HepG2 (cell line): ENCODE data around the gene OR13H1. TPM values are rescaled to one million over a fixed set of nuclear protein-coding genes. Genes with fewer than 3 reads are reported as not detected.

Experiments used
- ATAC-seq: fragments of 200-7000 bp; cut with Tn5 transposase; 3 replicates; pipeline ENCODE4 v1.9.1; 2020; ENCODE audit warnings: mild to moderate bottlenecking, moderate library complexity
- BruUV-seq: library from RNA; stranded (reverse); fragments of 400-500 nt; replicated peaks from 2 replicates; lab custom pipeline; 2021; lab: Mats Ljungman, UMichigan
- CTCF ChIA-PET: fragments of 300-600 bp; formaldehyde crosslinking; extraction: SDS; loops from one replicate; lab custom pipeline; 2021; ENCODE audit warnings: low total read pairs, inconsistent platforms, low intra/inter-chr PET ratio; lab: Yijun Ruan, JAX
- POLR2A ChIA-PET: fragments of 350-600 bp; sonication (Branson Sonifier 250); formaldehyde crosslinking; loops from one replicate; lab custom pipeline; 2020; ENCODE audit warnings: antibody characterized with exemption, inconsistent platforms; lab: Yijun Ruan, JAX
- DNase-seq: peaks from one replicate; pipeline ENCODE4 v3.0.0-alpha.2; 2015; ENCODE audit warnings: low spot score
- FAIRE-seq: peaks from 3 replicates; lab custom pipeline; 2011; peaks lifted over from hg19 to GRCh38; lab: Jason Lieb, UNC
- H2AFZ ChIP-seq: one replicate; pipeline ENCODE4 v1.6.1; 2011; ENCODE audit warnings: low read length, inconsistent platforms
- H3K27ac ChIP-seq: fragments of 300-600 bp; 3 replicates; pipeline ENCODE4 v1.8.0; 2011; ENCODE audit warnings: mixed run types, mild to moderate bottlenecking, mixed read lengths, low read length, inconsistent platforms; ENCODE audit not compliant: insufficient read depth; ENCODE audit errors: extremely low read length
- H3K27me3 ChIP-seq, 2 experiments: fragments of 200-600 bp in 1 of 2; 2 replicates in 1 of 2; 3 replicates in 1 of 2; pipeline versions ENCODE4 v1.6.0 to v1.8.0; 2011; ENCODE audit warnings: low read length in 2 of 2, mild to moderate bottlenecking in 2 of 2, moderate library complexity in 2 of 2, inconsistent platforms in 1 of 2; ENCODE audit not compliant: insufficient read depth in 2 of 2, control insufficient read depth in 1 of 2
- H3K36me3 ChIP-seq, 2 experiments: fragments of 200-600 bp in 1 of 2; replicated peaks in 1 of 2; 2 replicates in 1 of 2; 3 replicates in 1 of 2; pipeline versions ENCODE4 v1.5.1 to v1.8.0; 2011; ENCODE audit warnings: low read length in 2 of 2, inconsistent platforms in 1 of 2; ENCODE audit not compliant: insufficient read depth in 2 of 2, control insufficient read depth in 1 of 2
- H3K4me1 ChIP-seq: 2 replicates; pipeline ENCODE4 v1.5.1; 2012; ENCODE audit warnings: low read length, inconsistent platforms; ENCODE audit not compliant: insufficient read depth
- H3K4me2 ChIP-seq: 2 replicates; pipeline ENCODE4 v1.6.0; 2011; ENCODE audit warnings: low read depth, low read length, inconsistent platforms
- H3K4me3 ChIP-seq, 3 experiments: fragments of 200-600 bp in 1 of 3; sonication (generic), shearing (Covaris generic) in 1 of 3; replicated peaks in 1 of 3; 2 replicates each; pipeline ENCODE4 v1.5.1; 2011 to 2016; ENCODE audit warnings: low read length in 3 of 3, inconsistent platforms in 2 of 3, low read depth in 2 of 3, mild to moderate bottlenecking in 2 of 3, control low read depth in 1 of 3, mixed read lengths in 1 of 3; ENCODE audit not compliant: insufficient read depth in 1 of 3
- H3K79me2 ChIP-seq: one replicate; pipeline ENCODE4 v1.6.1; 2011; ENCODE audit warnings: low read length, inconsistent platforms; ENCODE audit not compliant: insufficient read depth
- H3K9ac ChIP-seq: 2 replicates; pipeline ENCODE4 v1.6.0; 2011; ENCODE audit warnings: mild to moderate bottlenecking, low read depth, low read length, inconsistent platforms; ENCODE audit not compliant: insufficient read depth
- H3K9me3 ChIP-seq: 2 replicates; pipeline ENCODE4 v1.5.1; 2012; ENCODE audit warnings: mild to moderate bottlenecking, low read length
- H4K20me1 ChIP-seq: 2 replicates; pipeline ENCODE4 v1.6.0; 2011; ENCODE audit warnings: inconsistent platforms, mild to moderate bottlenecking, low read length, moderate library complexity; ENCODE audit not compliant: insufficient read depth
- DMAP1 ChIP-seq: IDR thresholded peaks from 2 replicates; pipeline ENCODE4 v1.6.1; 2016
- MEIS1 ChIP-seq: sonication (generic); formaldehyde crosslinking; IDR thresholded peaks from 2 replicates; pipeline ENCODE4 v1.9.0; 2021; ENCODE audit warnings: mild to moderate bottlenecking, missing genetic modification reagents, moderate library complexity, borderline replicate concordance
- THYN1 ChIP-seq: sonication (generic); formaldehyde crosslinking; IDR thresholded peaks from 2 replicates; pipeline ENCODE4 v1.8.1; 2023; ENCODE audit warnings: low read depth, mild to moderate bottlenecking, moderate library complexity, missing genetic modification reagents, borderline replicate concordance
- ZC3H13 ChIP-seq: sonication (generic); formaldehyde crosslinking; IDR thresholded peaks from 2 replicates; pipeline ENCODE4 v1.8.1; 2023; ENCODE audit warnings: mild to moderate bottlenecking, missing genetic modification reagents, moderate library complexity
- ZFX ChIP-seq: sonication (generic); formaldehyde crosslinking; IDR thresholded peaks from 2 replicates; pipeline ENCODE4 v1.4.0; 2020; ENCODE audit warnings: mild to moderate bottlenecking, low read depth, missing genetic modification reagents, moderate library complexity
- ZNF235 ChIP-seq: sonication (generic); formaldehyde crosslinking; IDR thresholded peaks from 2 replicates; pipeline ENCODE4 v1.8.1; 2023; ENCODE audit warnings: mild to moderate bottlenecking, missing genetic modification reagents, borderline replicate concordance
- ZNF512 ChIP-seq: sonication (generic); formaldehyde crosslinking; IDR thresholded peaks from 2 replicates; pipeline ENCODE4 v1.4.0; 2020; ENCODE audit warnings: mild to moderate bottlenecking, missing genetic modification reagents
- ZNF816 ChIP-seq: sonication (generic); formaldehyde crosslinking; IDR thresholded peaks from 2 replicates; pipeline ENCODE4 v1.8.0; 2022; ENCODE audit warnings: missing genetic modification reagents, mild to moderate bottlenecking, borderline replicate concordance
- in situ Hi-C: cut with HindIII; loops from 2 replicates; pipeline ENCODE4 v1.10.0; 2017; ENCODE audit warnings: low pct_unique_long_range_greater_than_20kb; ENCODE audit not compliant: extremely low pct_ligation_motif_present
- intact Hi-C: fragments of 100-400 bp; cut with micrococcal nuclease; formaldehyde crosslinking; loops from one replicate; pipeline ENCODE4 v1.10.0; 2022; ENCODE audit not compliant: unreplicated experiment
- polyA plus RNA-seq, 8 experiments: library from polyadenylated mRNA; depleted of rRNA in 3 of 8; stranded (reverse) in 7 of 8; unstranded in 1 of 8; fragments of >200 nt; fragmentation: Illumina TruSeq in 4 of 8; extraction: Trizol in 4 of 8; gene quantifications; 2 replicates each; pipeline versions ENCODE4 v1.2.1 to v1.2.3, GENCODE V29; 2011 to 2016; ENCODE audit warnings: low read depth in 4 of 8, missing spikeins in 1 of 8, mixed read lengths in 1 of 8; ENCODE audit not compliant: insufficient read depth in 1 of 8
- total RNA-seq, 5 experiments: library from RNA; depleted of rRNA; stranded (reverse); fragments of >200 nt; fragmentation: Illumina TruSeq; extraction: Trizol; gene quantifications; 2 replicates each; pipeline ENCODE4 v1.2.3, GENCODE V29; 2016; ENCODE audit warnings: low read depth in 1 of 5

Gene OR13H1
- total and polyA plus RNA-seq, 2 of the 13 experiments (the other 11 are each of a cell fraction or from before 2014, with no cell fraction given), result not detected

GRCh38 chrX:131571348-131571747 is 27.5 kb downstream of the OR13H1 start:
- TF ChIP-seq ZNF816 (CRISPR knock-in tag) (no peak), MEIS1 (CRISPR knock-in tag) (no peak), ZFX (CRISPR knock-in tag) (no peak), ZC3H13 (CRISPR knock-in tag) (no peak), ZNF512 (CRISPR knock-in tag) (no peak), THYN1 (CRISPR knock-in tag) (no peak), ZNF235 (CRISPR knock-in tag) (no peak), DMAP1 (CRISPR knock-in tag) (no peak)
- ChIA-PET CTCF (no interaction called here), POLR2A (no interaction called here)
- no peaks in the 10 kb centered on the region for H3K4me1 ChIP-seq
- no peaks in the 10 kb centered on the region for H3K79me2 ChIP-seq
- H2AFZ ChIP-seq, result no peak overlapping the region
- intact Hi-C loops, result no loop called here
- no peak overlapping the region for H3K27ac ChIP-seq
- no peak overlapping the region for H3K4me2 ChIP-seq
- H4K20me1 ChIP-seq, result no peaks in the 10 kb centered on the region
- ATAC-seq, result no peak
- no peaks in the 10 kb centered on the region for H3K27me3 ChIP-seq
- in situ Hi-C loops, result no loop called here
- H3K4me3 ChIP-seq, result no peak overlapping the region
- H3K9me3 ChIP-seq, result no peaks in the 10 kb centered on the region
- DNase-seq, result no peak
- no TSS peak for BruUV-seq
- FAIRE-seq, result no peak
- H3K36me3 ChIP-seq, result no peaks in the 10 kb centered on the region
- no peak overlapping the region for H3K9ac ChIP-seq
